Measurements from ENCODE around the gene WDPCP. TPM values are rescaled to one million over a fixed set of nuclear protein-coding genes. Genes with fewer than 3 reads are reported as not detected.

WDPCP gene
- total and polyA plus RNA-seq, 2 experiments from 2014 or later, result 8.8 to 20.4 TPM

GRCh38 chr2:63438181-63438580 lies 150.1 kb downstream of the WDPCP start (continued):
- TF ChIP-seq ZNF462 (CRISPR knock-in tag; IDR thresholded peaks at IDR 0.05) (no peak), EZH2phosphoT487 (IDR thresholded peaks at IDR 0.05; ENCODE audit: unreplicated experiment) (no peak), ZNF114 (CRISPR knock-in tag; IDR thresholded peaks at IDR 0.05) (no peak), CTCF (conservative IDR thresholded peaks at IDR 0.05; ENCODE audit: low read depth in 2 of 2) (no peak)

- peaks cover 20% of the 10 kb centered on the region for H3K4me1 Mint-ChIP-seq
- H3K9me3 Mint-ChIP-seq, result no peaks in the 10 kb centered on the region
- no peaks in the 10 kb centered on the region for H3K27me3 Mint-ChIP-seq (ENCODE audit: insufficient read depth, low read depth, poor library complexity)
- H3K27ac Mint-ChIP-seq, result no peak overlapping the region
- Histone ChIP-seq H3K4me2 (no peak overlapping the region), H4K20me1 (replicated peaks; ENCODE audit: insufficient read depth) (no peaks in the 10 kb centered on the region), H3K9me2 (ENCODE audit: insufficient read depth) (no peaks in the 10 kb centered on the region), H3K27me3 (ENCODE audit: insufficient read depth) (no peaks in the 10 kb centered on the region), H3K79me2 (replicated peaks; ENCODE audit: insufficient read depth) (no peaks in the 10 kb centered on the region), H3K36me3 (ENCODE audit: insufficient read depth) (no peaks in the 10 kb centered on the region), H3K4me3 (no peak overlapping the region), H3K27ac (ENCODE audit: low read depth) (no peak overlapping the region), H3K4me1 (ENCODE audit: insufficient read depth) (peaks cover 6% of the 10 kb centered on the region; the same call in 1 of the 2 replicates), H2AFZ (no peak overlapping the region), H3F3A (replicated peaks; ENCODE audit: low read depth) (no peaks in the 10 kb centered on the region)
- no peak for ATAC-seq
- no peak for DNase-seq (ENCODE audit: low spot score)
- no peaks in the 10 kb centered on the region for H3K36me3 Mint-ChIP-seq (ENCODE audit: low read depth)
- no peak overlapping the region for H3K4me3 Mint-ChIP-seq
- TF ChIP-seq ETS1 (IDR thresholded peaks at IDR 0.05) (no peak), ZNF331 (CRISPR knock-in tag; IDR thresholded peaks at IDR 0.05; ENCODE audit: low read depth) (no peak), CREB1 (CRISPR knock-in tag; IDR thresholded peaks at IDR 0.05; ENCODE audit: low read depth) (no peak), NANOG (IDR thresholded peaks at IDR 0.05; ENCODE audit: borderline replicate concordance) (no peak), EZH2phosphoT487 (IDR thresholded peaks at IDR 0.05; ENCODE audit: unreplicated experiment) (no peak), CTCF (conservative IDR thresholded peaks at IDR 0.05; ENCODE audit: low read depth in 2 of 2) (no peak), JUNB (IDR thresholded peaks at IDR 0.05; ENCODE audit: unreplicated experiment) (no peak)
Observed at GRCh38 chr2:63436488-63436887, 151.8 kb downstream of the WDPCP start.
